GM18951 (cell line): ENCODE results near the gene SIRT7.

Source experiments
- POLR2A ChIP-seq: IDR thresholded peaks from 4 replicates; pipeline ENCODE4 v1.6.1; 2011; ENCODE audit warnings: mild to moderate bottlenecking; ENCODE audit not compliant: insufficient read length, insufficient read depth; ENCODE audit errors: extremely low read depth
- in situ Hi-C: fragments of 300-500 bp; cut with MboI; formaldehyde crosslinking; loops from one replicate; pipeline ENCODE4 v1.12.0; 2022; ENCODE audit warnings: low sequenced_read_pairs, mixed read lengths, inconsistent platforms; ENCODE audit not compliant: unreplicated experiment

SIRT7 gene

DNA sequence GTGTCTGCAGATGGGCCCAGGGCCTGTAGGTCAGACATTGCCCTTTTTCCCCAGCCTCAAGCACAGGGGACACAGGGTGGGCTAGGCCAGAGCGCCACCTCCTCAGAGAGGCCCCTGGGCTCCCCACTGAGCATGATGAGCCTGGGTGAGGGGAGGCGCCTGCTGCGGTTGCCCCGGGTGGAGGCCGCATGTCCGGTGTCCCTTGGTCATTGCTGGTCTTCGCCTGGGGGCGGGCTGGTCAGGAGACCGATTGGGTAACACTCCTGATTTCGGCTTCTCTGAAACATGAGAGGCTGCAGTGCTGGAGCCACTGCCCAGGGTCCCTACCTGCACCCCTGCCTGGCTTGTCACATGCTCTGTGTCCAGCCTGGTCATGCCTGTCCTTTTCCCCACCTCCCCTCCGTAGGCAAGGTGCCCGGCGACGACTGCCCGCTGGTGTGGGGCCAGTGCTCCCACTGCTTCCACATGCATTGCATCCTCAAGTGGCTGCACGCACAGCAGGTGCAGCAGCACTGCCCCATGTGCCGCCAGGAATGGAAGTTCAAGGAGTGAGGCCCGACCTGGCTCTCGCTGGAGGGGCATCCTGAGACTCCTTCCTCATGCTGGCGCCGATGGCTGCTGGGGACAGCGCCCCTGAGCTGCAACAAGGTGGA is 18.3 kb downstream of the SIRT7 start:
- in situ Hi-C loops: no loop called here
- no peak for TF ChIP-seq POLR2A

GRCh38 chr17:81898885-81899284 is 19.1 kb downstream of the SIRT7 start:
- in situ Hi-C loops: no loop called here
- no peak for TF ChIP-seq POLR2A

DNA sequence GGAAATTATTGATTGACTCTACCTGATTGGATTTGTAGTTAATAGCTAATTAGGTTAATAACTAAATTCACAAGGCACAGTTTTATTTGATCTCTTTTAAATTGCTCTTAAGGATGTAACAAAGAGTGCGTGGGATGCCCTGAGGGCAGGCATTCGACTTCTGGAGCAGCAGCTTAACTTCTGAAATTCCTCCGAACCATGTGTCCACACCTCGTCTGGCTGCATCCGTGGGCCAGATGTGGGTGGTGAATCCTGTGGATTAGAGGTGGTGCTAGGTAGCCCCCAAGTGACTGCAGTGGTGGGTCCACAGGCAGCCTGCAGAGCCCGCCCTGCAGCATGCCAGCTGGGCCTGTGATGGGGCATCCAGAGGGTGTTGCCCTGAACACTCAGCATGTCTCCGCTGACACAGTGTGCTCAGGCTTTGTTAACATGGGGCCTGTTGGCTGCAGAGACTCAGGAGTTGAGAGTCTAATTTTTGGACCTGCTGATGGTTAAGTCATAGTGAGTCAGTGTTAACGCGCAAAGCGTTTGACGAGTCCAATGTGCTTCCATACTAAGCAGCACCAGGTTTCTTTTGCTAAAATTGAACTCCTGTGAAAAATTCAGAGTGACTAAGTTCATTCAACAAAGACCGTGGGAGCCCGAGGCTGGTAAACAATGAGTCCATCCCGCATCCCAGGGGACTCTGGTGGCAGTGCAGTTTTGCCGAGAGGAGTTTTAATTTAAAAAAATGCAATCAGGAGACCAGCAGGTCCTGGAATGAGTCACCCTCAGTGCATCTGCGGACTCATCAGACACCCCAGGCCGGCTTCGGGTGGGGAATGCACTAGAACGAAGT is 19.7 kb downstream of the SIRT7 start:
- TF ChIP-seq POLR2A: no peak
- in situ Hi-C loops: no loop called here

GRCh38 chr17:81895400-81895799 is 22.6 kb downstream of the SIRT7 start:
- in situ Hi-C loops: no loop called here
- no peak for TF ChIP-seq POLR2A

- TF ChIP-seq POLR2A: no peak
- in situ Hi-C loops: no loop called here
These were observed 26.7 kb downstream of the SIRT7 start for GRCh38 chr17:81891303-81891552.

GRCh38 chr17:81890447-81891302 is 27.3 kb downstream of the SIRT7 start:
- in situ Hi-C loops: no loop called here
- no peak for TF ChIP-seq POLR2A

DNA sequence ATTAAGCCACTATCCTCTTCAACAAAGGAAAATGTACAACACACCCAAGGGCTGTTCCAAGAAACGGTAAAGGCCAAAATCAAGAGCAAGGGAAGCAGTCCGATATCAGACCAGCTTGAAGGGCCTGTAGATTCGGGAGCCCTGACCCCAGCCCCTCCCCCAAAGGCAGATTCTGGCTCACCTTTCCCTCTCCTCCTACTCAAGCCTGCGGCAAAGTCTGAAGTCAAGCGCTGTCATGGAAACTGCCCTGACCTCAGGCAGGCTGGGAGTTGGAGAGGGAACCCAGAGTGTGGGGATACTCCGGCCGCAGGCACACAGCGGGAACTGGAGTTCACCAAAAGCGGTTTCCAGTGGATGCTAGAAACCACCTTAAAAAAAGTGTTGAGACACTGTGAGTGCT is 28.4 kb downstream of the SIRT7 start:
- in situ Hi-C loops: no loop called here
- no peak for TF ChIP-seq POLR2A

DNA sequence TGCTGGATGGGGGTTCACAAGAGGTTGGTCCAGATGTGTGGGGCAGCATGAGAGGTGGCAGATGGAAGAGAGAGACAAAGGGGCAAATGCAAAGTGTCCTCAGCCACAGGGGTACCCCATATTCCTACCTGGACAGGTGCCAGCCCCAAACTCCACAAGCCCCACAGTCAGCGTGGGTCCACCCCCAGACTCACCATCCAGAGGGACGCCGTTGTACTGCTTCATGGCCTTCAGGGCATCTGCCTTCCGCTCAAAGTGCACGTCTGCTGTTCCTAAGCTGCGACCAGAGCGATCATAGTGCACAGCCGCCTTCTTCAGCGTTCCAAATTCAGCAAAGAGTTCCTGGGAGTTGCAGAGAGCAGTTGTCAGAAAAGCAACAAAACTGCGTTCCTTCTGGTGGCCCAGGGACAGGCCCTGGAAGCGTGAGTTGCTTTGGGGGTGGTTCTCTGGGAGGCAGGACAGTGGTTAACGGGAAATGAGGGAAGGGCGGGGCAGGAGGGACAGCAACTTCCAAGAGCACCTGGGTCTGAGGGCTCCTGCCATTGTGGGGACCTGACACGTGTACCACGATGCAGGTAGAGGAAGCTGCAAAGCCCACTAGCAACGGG is 28.9 kb downstream of the SIRT7 start:
- TF ChIP-seq POLR2A: no peak
- in situ Hi-C loops: no loop called here

GRCh38 chr17:81888105-81888987 is 29.6 kb downstream of the SIRT7 start:
- in situ Hi-C loops: no loop called here
- peak; percentile 15 for TF ChIP-seq POLR2A

GRCh38 chr17:81885869-81886548 is 32.0 kb downstream of the SIRT7 start:
- TF ChIP-seq POLR2A: no peak
- in situ Hi-C loops: no loop called here

DNA sequence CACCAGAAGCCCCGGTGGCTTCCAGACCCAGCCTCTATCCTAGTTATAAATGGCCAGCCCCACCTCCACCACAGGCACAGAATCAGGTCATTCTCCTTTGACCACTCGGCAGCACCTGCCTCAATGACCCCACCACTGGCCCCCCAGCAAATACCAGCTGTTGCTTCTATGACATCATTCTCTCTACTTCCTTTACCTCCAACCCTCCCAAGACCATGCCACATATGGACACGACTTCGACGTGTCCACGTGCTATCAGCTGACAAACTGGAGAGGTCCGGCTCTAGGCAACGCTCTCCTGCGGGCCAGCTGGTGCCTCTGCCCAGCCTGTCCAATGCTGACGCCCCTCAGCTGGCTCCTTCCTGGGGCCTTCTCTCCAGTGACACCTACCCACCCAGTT is 32.5 kb downstream of the SIRT7 start:
- in situ Hi-C loops: no loop called here
- peak; percentile 18 for TF ChIP-seq POLR2A

DNA sequence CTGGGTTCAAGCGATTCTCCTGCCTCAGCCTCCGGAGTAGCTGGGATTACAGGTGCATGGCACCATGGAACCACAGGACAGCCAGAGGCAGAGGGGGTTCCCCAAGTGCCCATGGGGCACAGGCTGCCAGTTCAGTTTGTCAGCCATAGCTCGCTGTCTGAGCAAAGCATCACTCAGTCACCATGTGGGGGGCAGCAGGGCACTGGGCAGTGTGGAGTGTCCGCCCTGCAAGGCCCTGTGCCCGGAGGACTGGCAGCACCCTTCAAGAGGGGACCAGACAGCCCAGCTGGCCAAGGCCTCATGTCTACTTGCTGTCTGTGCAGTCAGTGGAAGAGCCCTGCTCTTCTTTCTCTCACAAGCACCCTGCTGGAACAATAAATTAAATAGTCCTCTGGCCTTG is 33.0 kb downstream of the SIRT7 start:
- in situ Hi-C loops: no loop called here
- TF ChIP-seq POLR2A: no peak
